ENCODE data around the gene GSTM3.

GSTM3 gene

GRCh38 chr1:109777436-109777835, 36.6 kb upstream of the GSTM3 start:
- TF ChIP-seq CTCF (IDR thresholded peaks at IDR 0.05; ENCODE audit: low read depth, low read length), result no peak
- Histone ChIP-seq H3K9me3 (ENCODE audit: severe bottlenecking) (no peaks in the 10 kb centered on the region), H3K27me3 (ENCODE audit: insufficient read depth, low read depth, severe bottlenecking) (no peaks in the 10 kb centered on the region), H3K4me3 (ENCODE audit: low read depth, low read length) (no peak overlapping the region), H3K27ac (no peak overlapping the region), H3K36me3 (no peaks in the 10 kb centered on the region)
- DNase-seq, result no peak

- H3K27me3 ChIP-seq (ENCODE audit: insufficient read depth, low read depth, severe bottlenecking), result no peaks in the 10 kb centered on the region
- H3K4me3 ChIP-seq (ENCODE audit: low read depth, low read length), result no peak overlapping the region
- TF ChIP-seq CTCF (IDR thresholded peaks at IDR 0.05; ENCODE audit: low read depth, low read length), result peak; percentile 96
- no peaks in the 10 kb centered on the region for H3K9me3 ChIP-seq (ENCODE audit: severe bottlenecking)
- H3K27ac ChIP-seq, result no peak overlapping the region
- DNase-seq, result peak; percentile 85
- H3K36me3 ChIP-seq, result no peaks in the 10 kb centered on the region
Measured at GRCh38 chr1:109776911-109777310, 36.1 kb upstream of the GSTM3 start.

- H3K27me3 ChIP-seq (ENCODE audit: insufficient read depth, low read depth, severe bottlenecking), result no peaks in the 10 kb centered on the region
- H3K27ac ChIP-seq, result no peak overlapping the region
- DNase-seq, result no peak
- H3K9me3 ChIP-seq (ENCODE audit: severe bottlenecking), result no peaks in the 10 kb centered on the region
- no peak for TF ChIP-seq CTCF (IDR thresholded peaks at IDR 0.05; ENCODE audit: low read depth, low read length)
- H3K4me3 ChIP-seq (ENCODE audit: low read depth, low read length), result no peak overlapping the region
- H3K36me3 ChIP-seq, result no peaks in the 10 kb centered on the region
Measured at GRCh38 chr1:109776206-109776835, 35.5 kb upstream of the GSTM3 start.

GRCh38 chr1:109775398-109775797, 34.6 kb upstream of the GSTM3 start:
- DNase-seq, result no peak
- Histone ChIP-seq H3K27me3 (ENCODE audit: insufficient read depth, low read depth, severe bottlenecking) (no peaks in the 10 kb centered on the region), H3K27ac (no peak overlapping the region), H3K9me3 (ENCODE audit: severe bottlenecking) (no peaks in the 10 kb centered on the region), H3K4me3 (ENCODE audit: low read depth, low read length) (no peak overlapping the region), H3K36me3 (no peaks in the 10 kb centered on the region)
- TF ChIP-seq CTCF (IDR thresholded peaks at IDR 0.05; ENCODE audit: low read depth, low read length), result no peak

- Histone ChIP-seq H3K27me3 (ENCODE audit: insufficient read depth, low read depth, severe bottlenecking) (no peaks in the 10 kb centered on the region), H3K36me3 (no peaks in the 10 kb centered on the region), H3K9me3 (ENCODE audit: severe bottlenecking) (no peaks in the 10 kb centered on the region), H3K4me3 (ENCODE audit: low read depth, low read length) (no peak overlapping the region), H3K27ac (no peak overlapping the region)
- no peak for TF ChIP-seq CTCF (IDR thresholded peaks at IDR 0.05; ENCODE audit: low read depth, low read length)
- DNase-seq, result no peak
Measured at GRCh38 chr1:109773900-109774485, 33.2 kb upstream of the GSTM3 start.

All from WERI-Rb-1 (cell line).